Vagina (tissue), 2 donors: ENCODE measurements around the gene TBCD. TPM values are rescaled to one million over a fixed set of nuclear protein-coding genes. Genes with fewer than 3 reads are reported as not detected.
A peak's percentile ranks its signal among the peaks of the same experiment; 100 is the strongest.

ENCODE experiments used
- DNase-seq, 2 donors: peaks; one replicate each; pipeline ENCODE4 v3.0.0-alpha.2; 2017; ENCODE audit errors: extremely low spot score in 2 of 2
- H3K27ac ChIP-seq: fragments of 200-600 bp; sonication (generic); one replicate; pipeline ENCODE4 v1.5.1; 2019
- H3K27me3 ChIP-seq: fragments of 200-600 bp; sonication (generic); one replicate; pipeline ENCODE4 v1.5.1; 2019
- H3K36me3 ChIP-seq, 2 donors: fragments of 200-600 bp; sonication (generic); one replicate each; pipeline ENCODE4 v1.5.1; 2017 to 2019
- H3K4me1 ChIP-seq: fragments of 200-600 bp; sonication (generic); one replicate; pipeline ENCODE4 v1.5.1; 2019
- H3K4me3 ChIP-seq, 2 donors: fragments of 200-600 bp; sonication (generic); 1 replicate in 1 of 2; 2 replicates in 1 of 2; pipeline ENCODE4 v1.5.1; 2016 to 2019
- H3K9me3 ChIP-seq: fragments of 200-600 bp; sonication (generic); one replicate; pipeline ENCODE4 v1.5.1; 2019
- POLR2A ChIP-seq, 2 donors: fragments of 450-650 bp; IDR thresholded peaks; one replicate each; pipeline ENCODE4 v1.6.1; 2017; ENCODE audit warnings: antibody characterized with exemption in 2 of 2, mild to moderate bottlenecking in 2 of 2, moderate library complexity in 2 of 2
- POLR2AphosphoS5 ChIP-seq, 2 donors: sonication (generic); formaldehyde crosslinking; IDR thresholded peaks; one replicate each; pipeline ENCODE4 v1.9.0; 2017; ENCODE audit warnings: antibody characterized with exemption in 2 of 2, mild to moderate bottlenecking in 2 of 2, low read depth in 1 of 2; ENCODE audit not compliant: insufficient read depth in 1 of 2
- intact Hi-C: fragments of 100-400 bp; cut with DNase I; formaldehyde crosslinking; loops from one replicate; pipeline ENCODE4 v1.15.1; 2023
- total RNA-seq: library from RNA; depleted of rRNA; stranded (reverse); fragments of >200 nt; gene quantifications from one replicate; pipeline ENCODE4 v1.2.3, GENCODE V29; 2016
- TF ChIP-seq, protein P1 (sequence below), 3 experiments: fragments of 450-650 bp in 2 of 3; fragments of 200-600 bp in 1 of 3; sonication (generic) in 1 of 3; IDR thresholded peaks; one replicate each; pipeline ENCODE4 v1.5.1; 2017 to 2019; ENCODE audit warnings: antibody characterized with exemption in 3 of 3, mild to moderate bottlenecking in 2 of 3, moderate library complexity in 2 of 3

TBCD gene
- total RNA-seq, 1 donor from 2014 or later, result 79.3 TPM

DNA sequence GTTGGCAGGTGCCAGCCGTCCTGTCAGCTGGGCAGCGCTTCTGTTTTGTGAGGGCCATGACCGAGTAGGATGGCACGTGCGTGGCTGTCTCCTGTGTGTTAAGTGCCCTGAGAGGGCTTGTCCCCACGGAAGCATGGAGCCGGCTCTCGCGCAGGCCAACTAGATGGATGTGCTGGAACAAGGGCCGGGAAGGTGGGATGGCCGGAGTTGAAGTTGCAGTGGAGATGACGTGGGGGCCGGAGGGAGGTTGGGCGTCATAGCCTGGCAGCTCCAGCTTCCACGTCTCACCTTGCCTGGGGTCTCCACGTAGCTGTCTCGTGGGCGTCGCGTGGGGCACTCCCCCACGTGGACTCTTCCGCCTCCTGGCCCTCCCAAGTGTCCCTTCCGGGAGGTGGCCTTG is 27.7 kb downstream of the TBCD start:
- TF ChIP-seq, protein P1, sequence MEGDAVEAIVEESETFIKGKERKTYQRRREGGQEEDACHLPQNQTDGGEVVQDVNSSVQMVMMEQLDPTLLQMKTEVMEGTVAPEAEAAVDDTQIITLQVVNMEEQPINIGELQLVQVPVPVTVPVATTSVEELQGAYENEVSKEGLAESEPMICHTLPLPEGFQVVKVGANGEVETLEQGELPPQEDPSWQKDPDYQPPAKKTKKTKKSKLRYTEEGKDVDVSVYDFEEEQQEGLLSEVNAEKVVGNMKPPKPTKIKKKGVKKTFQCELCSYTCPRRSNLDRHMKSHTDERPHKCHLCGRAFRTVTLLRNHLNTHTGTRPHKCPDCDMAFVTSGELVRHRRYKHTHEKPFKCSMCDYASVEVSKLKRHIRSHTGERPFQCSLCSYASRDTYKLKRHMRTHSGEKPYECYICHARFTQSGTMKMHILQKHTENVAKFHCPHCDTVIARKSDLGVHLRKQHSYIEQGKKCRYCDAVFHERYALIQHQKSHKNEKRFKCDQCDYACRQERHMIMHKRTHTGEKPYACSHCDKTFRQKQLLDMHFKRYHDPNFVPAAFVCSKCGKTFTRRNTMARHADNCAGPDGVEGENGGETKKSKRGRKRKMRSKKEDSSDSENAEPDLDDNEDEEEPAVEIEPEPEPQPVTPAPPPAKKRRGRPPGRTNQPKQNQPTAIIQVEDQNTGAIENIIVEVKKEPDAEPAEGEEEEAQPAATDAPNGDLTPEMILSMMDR (IDR thresholded peaks at IDR 0.05), result no peak
- TF ChIP-seq POLR2A (IDR thresholded peaks at IDR 0.05) (no peak), POLR2AphosphoS5 (IDR thresholded peaks at IDR 0.05; ENCODE audit: insufficient read depth in 1 of 2, low read depth in 1 of 2) (no peak)
- Histone ChIP-seq H3K36me3 (peaks cover 0 to 10% of the 10 kb centered on the region in 2 donors), H3K9me3 (no peaks in the 10 kb centered on the region), H3K27me3 (no peaks in the 10 kb centered on the region), H3K4me3 (no peak overlapping the region), H3K27ac (no peak overlapping the region), H3K4me1 (peaks cover 11% of the 10 kb centered on the region)
- intact Hi-C loops, result loop anchor here (10.0 kb wide), 1 partner anchor 435 kb away; no protein-coding TSS in a partner anchor
- no peak for DNase-seq

DNA sequence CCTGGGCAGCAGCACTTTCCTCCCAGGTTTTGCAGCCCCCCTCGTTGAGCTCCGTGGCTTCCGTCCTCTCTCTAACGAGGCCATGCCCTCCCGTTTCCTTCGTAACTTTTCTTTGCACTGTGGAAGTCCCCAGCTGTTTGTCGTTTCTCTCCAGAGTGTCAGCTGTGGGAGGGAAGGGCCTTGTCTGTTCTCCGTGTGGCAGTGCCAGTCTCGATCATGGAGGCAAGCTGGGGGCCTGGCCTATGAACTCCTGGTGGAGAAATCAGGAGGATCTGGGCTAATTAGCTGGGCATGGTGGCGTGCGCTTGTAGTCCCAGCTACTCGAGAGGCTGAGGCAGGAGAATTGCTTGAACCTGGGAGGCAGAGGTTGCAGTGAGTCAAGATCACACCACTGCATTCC is 28.3 kb downstream of the TBCD start:
- H3K36me3 ChIP-seq, result peaks cover 0 to 10% of the 10 kb centered on the region in 2 donors
- intact Hi-C loops, result loop anchor here (10.0 kb wide), 1 partner anchor 135 kb away; no protein-coding TSS in a partner anchor
- no peak overlapping the region for H3K4me3 ChIP-seq
- no peak overlapping the region for H3K27ac ChIP-seq
- peaks cover 6% of the 10 kb centered on the region for H3K4me1 ChIP-seq
- H3K9me3 ChIP-seq, result no peaks in the 10 kb centered on the region
- TF ChIP-seq POLR2AphosphoS5 (IDR thresholded peaks at IDR 0.05; ENCODE audit: insufficient read depth in 1 of 2, low read depth in 1 of 2), result no peak
- TF ChIP-seq POLR2A (IDR thresholded peaks at IDR 0.05), result no peak
- TF ChIP-seq, protein P1 (IDR thresholded peaks at IDR 0.05), result no peak
- no peaks in the 10 kb centered on the region for H3K27me3 ChIP-seq
- no peak for DNase-seq

DNA sequence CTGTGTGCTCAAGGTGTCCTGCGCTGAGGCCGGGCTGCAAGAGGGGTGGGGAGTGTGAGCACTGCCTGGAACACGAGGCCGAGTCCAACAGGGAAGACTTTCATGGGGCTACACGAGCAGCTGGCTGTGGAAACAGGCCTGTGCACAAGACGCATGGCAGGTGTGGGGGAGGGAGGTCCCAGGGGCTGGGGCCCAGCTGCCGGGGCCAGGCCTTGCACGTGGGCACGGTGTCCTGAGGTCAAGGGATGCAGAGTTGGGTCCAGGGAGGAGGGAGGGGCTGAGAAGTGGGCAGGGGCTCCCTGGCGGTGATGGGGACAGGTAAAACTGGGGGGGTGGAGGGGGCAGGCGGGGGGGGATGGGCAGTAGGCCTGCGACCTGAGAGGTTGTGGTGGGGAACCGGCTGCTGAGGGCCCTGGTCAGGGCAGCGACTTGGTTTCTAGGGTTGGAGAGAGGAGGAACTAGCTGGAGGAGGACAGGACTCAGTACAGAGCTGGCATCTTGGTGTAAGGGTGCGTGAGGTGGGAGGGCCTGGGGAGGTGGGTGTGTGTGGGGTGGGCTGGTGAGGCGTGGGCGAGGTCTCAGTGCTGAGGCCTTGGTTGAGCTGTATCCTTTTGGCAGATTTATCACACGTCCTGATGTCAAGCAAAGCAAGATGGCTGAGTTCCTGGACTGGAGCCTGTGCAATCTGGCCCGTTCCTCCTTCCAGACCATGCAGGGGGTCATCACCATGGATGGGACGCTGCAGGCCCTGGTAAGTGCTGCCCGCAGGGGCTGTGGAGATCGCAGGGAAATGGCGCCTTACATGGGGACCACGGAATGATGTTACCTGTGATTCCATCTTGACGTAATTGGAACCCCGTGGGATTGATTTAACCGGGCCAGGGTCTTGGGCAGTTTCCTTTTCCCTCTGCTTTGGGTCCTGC is 29.4 kb downstream of the TBCD start:
- Histone ChIP-seq H3K4me3 (no peak overlapping the region), H3K27me3 (no peaks in the 10 kb centered on the region), H3K27ac (no peak overlapping the region), H3K36me3 (peaks cover 0 to 10% of the 10 kb centered on the region in 2 donors), H3K9me3 (no peaks in the 10 kb centered on the region), H3K4me1 (peaks cover 8% of the 10 kb centered on the region)
- TF ChIP-seq POLR2A (IDR thresholded peaks at IDR 0.05), result no peak
- no peak for TF ChIP-seq POLR2AphosphoS5 (IDR thresholded peaks at IDR 0.05; ENCODE audit: insufficient read depth in 1 of 2, low read depth in 1 of 2)
- TF ChIP-seq, protein P1 (IDR thresholded peaks at IDR 0.05), result no peak
- peak in 1 of 2 donors; percentile 84 for DNase-seq
- intact Hi-C loops, result loop anchor here (10.0 kb wide), 1 partner anchor 134 kb away; no protein-coding TSS in a partner anchor

DNA sequence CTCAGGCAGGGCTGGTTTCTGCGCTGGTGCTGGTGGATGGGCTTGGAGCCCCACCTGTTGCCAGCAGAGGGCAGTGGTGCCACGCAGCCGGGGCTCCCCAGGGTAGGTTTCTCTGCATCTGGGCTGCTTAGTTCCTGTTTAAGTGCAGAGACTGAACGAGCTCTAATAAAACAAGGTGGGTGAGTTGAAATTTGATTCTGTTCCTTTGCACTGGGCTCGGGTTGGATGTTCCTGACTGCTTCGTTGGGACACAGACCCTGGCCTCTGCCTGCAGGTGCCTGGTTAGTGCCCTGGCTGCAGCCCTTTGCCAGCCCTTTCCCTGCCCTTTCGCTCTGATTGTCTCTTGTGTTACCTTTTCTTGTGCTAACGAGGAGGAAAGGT is 30.0 kb downstream of the TBCD start:
- Histone ChIP-seq H3K4me3 (no peak overlapping the region), H3K4me1 (peaks cover 14% of the 10 kb centered on the region), H3K36me3 (peaks cover 0 to 10% of the 10 kb centered on the region in 2 donors), H3K27ac (no peak overlapping the region), H3K27me3 (no peaks in the 10 kb centered on the region), H3K9me3 (no peaks in the 10 kb centered on the region)
- intact Hi-C loops, result loop anchor here (10.0 kb wide), 1 partner anchor 133 kb away; no protein-coding TSS in a partner anchor
- DNase-seq, result peak in 1 of 2 donors; percentile 85
- TF ChIP-seq, protein P1 (IDR thresholded peaks at IDR 0.05), result peak; percentile 93 to 96 (median 96)
- TF ChIP-seq POLR2AphosphoS5 (IDR thresholded peaks at IDR 0.05; ENCODE audit: insufficient read depth in 1 of 2, low read depth in 1 of 2) (peak in 1 of 2 donors; percentile 44), POLR2A (IDR thresholded peaks at IDR 0.05) (no peak)
